Colon (tissue), 2 donors: ENCODE results near the gene MAP4K4.
"Not testable (repeated sequence)": the region's sequence is repeated elsewhere in the genome, so short reads cannot be mapped to it uniquely, and the experiment has no call there.

Experiments used
- FAIRE-seq: peaks from 2 replicates; lab custom pipeline; 2012; peaks lifted over from hg19 to GRCh38; lab: Jason Lieb, UNC
- donor health status: control.
- donor health status: control.

The MAP4K4 gene

GRCh38 chr2:101921953-101922325 lies 224.4 kb downstream of the MAP4K4 start:
- no peak for FAIRE-seq

- FAIRE-seq: not testable (repeated sequence)
These were observed 226.8 kb downstream of the MAP4K4 start for GRCh38 chr2:101924311-101924710.

GRCh38 chr2:101930019-101930418 lies 232.5 kb downstream of the MAP4K4 start:
- no peak for FAIRE-seq

- no peak for FAIRE-seq
These were observed 233.3 kb downstream of the MAP4K4 start for GRCh38 chr2:101930847-101931246.

GRCh38 chr2:101931402-101931801 lies 233.9 kb downstream of the MAP4K4 start:
- no peak for FAIRE-seq

- FAIRE-seq: not testable (repeated sequence)
These were observed 238.3 kb downstream of the MAP4K4 start for GRCh38 chr2:101935764-101936163.

GRCh38 chr2:101942851-101943250 lies 245.3 kb downstream of the MAP4K4 start:
- FAIRE-seq: no peak
